ENCODE measurements around the gene WWOX.

DNA sequence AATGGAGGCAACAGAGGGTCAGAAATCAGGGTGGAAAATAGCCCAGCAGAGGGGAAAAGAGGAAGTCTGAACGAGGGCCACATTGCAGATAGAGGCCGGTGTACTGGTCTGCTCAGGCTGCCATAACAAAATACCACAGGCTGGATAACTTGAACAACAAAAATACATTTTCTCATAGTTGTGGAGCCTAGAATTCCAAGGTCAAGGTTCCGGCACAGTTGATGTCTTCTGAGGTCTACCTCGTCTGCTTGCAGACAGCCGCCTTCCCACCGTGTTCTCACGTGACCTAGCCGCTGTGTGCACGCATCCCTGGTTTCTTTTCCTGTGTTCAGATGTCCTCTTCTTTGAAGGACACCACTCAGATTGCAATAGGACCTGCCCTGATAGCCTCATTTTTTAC, 249.4 kb downstream of the WWOX start:
- TF ChIP-seq SUZ12 (IDR thresholded peaks at IDR 0.05; ENCODE audit: extremely low read depth, insufficient read depth, insufficient read length), result no peak
- no peak for TF ChIP-seq ZNF274 (IDR thresholded peaks at IDR 0.05; ENCODE audit: low read depth, low read length)
- TF ChIP-seq YY1 (IDR thresholded peaks at IDR 0.05; ENCODE audit: insufficient read depth, insufficient read length), result no peak

Measured in NT2/D1 (cell line).